GM18861 (cell line): ENCODE data around the gene CBLB.
"Not testable (repeated sequence)": the region's sequence is repeated elsewhere in the genome, so short reads cannot be mapped to it uniquely, and the experiment has no call there.

ENCODE experiments used
- ATAC-seq: cut with Tn5 transposase; IDR thresholded peaks from one replicate; pipeline ENCODE4 v1.9.1; 2021; ENCODE audit not compliant: unreplicated experiment

The CBLB gene

DNA sequence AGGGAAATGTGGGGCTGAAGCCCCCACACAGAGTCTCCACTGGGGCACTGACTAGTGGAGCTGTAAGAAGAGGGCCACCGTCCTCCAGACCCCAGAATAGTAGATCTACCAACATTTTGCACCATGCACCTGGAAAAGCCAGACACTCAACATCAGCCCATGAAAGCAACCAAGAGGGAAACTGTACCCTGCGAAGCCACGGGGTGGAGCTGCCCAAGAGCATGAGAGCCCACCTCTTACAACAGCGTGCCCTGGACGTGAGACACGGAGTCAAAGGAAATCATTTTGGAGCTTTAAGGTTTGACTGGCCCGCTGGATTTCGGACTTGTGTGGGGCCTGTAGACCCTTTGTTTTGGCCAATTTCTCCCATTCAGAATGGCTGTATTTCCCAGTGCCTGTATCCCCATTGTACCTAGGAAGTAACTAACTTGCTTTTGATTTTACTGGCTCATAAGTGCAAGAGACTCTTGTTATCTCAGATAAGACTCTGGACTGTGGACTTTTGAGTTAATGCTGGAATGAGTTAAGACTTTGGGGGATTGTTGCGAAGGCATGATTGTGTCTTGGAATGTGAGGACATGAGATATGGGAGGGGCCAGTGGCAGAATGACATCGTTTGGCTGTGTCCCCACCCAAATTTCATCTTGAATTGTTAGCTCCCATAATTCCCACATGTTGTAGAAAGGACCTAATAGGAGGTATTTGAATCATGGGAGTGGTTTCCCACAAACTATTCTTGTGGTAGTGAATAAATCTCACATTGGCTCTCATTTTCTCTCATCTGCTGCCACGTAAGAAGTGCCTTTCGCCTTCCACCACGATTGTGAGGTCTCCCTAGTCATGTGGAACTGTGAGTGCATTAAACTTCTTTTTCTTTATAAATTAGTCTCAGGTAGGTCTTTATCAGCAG, 105.8 kb downstream of the CBLB start:
- no peak for ATAC-seq

DNA sequence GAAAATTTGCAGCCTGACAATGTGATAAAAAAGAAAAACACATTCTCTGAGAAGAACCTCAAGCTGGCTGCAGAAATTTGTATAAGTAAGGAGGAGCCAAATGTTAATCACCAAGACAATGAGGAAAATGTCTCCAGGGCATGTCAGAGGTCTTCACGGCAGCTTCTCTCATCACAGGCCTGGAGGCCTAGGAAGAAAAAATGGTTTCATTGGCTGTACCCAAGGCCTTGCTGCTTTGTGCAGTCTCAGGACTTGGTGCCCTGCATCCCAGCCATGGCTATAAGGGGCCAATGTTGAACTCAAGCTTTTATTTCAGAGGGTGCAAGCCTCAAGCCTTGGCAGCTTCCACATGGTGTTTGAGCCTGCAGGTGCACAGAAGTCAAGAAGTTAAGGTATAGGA, 106.6 kb downstream of the CBLB start:
- ATAC-seq = not testable (repeated sequence)

DNA sequence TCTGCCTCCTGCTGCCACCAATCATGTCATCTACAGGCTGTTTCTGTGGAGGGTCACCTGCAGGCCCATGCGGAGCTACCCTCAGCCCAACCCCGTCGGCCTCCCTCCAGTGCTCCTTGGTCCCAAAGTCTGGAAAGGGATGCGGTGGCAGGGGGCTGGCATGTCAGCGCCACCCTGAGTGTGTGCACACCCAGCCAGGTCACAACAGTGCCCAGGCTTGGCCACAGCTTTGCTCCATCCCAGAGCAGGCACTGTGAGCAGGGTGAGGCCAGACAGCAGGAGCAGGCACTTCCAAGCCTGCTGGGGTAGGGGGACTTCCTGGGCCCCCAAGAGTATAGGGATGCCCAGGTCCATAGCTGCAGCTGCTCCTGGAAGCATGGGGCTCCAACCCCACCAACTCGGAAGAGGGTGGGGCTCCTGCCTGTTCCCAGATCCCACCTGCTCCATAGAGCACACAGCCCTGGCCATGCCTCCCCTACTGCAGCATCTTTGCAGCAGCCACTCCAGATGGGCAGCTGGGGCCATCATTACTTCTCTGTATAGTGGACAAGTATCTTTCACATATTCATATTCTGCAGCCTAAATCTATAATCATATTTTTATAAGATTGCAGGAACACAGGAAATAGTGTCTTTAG, 109.3 kb downstream of the CBLB start:
- no peak for ATAC-seq

DNA sequence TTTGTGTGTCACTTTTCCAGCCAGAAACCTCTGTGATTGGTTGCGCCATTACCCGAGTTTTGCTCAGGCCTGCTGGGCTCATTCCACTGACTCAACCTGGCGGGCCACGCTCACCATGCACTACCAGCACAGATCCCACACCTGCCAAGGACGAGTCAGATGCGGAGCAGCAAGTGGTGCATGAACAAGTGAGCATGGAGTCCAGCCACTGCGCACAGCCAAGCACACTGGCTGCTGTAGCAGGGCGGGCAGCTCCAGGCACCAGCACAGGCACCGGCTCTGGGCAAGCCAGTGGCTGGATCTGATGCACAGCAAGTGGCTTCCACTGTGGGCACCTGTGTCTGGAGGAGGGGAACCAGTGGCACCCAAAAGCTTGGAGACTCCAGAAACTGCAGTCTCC, 110.4 kb downstream of the CBLB start:
- ATAC-seq = no peak

DNA sequence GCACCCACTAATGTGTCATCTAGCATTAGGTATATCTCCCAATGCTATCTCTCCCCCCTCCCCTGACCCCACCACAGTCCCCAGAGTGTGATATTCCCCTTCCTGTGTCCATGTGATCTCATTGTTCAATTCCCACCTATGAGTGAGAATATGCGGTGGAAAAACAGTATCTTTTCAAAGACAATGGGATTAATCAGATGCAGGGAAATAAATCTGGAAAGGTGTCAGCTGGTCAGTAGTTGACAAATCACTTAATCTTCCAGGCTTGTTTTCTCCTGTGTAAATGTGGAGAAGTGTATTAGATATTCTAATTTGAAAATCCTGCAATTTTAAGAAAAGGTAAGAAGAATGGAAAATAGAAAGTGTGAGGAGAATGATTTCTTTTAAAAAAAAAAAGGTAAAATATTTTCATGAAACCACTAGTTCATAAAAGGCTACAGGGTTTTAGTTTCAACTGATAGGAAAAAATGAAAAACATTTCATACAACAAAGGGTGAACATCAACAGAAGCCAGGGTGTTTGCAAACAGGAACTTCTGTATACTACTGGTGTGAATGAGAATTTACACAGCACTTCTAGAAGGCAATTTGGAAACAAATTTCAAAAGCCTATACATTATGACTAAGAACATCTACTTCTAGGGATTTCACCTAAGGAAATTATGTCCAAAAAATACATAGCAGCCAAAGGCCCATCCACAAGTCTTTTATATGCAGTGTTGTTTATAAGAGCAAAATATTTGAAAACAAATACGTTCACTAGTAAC, 113.5 kb downstream of the CBLB start:
- ATAC-seq = no peak

DNA sequence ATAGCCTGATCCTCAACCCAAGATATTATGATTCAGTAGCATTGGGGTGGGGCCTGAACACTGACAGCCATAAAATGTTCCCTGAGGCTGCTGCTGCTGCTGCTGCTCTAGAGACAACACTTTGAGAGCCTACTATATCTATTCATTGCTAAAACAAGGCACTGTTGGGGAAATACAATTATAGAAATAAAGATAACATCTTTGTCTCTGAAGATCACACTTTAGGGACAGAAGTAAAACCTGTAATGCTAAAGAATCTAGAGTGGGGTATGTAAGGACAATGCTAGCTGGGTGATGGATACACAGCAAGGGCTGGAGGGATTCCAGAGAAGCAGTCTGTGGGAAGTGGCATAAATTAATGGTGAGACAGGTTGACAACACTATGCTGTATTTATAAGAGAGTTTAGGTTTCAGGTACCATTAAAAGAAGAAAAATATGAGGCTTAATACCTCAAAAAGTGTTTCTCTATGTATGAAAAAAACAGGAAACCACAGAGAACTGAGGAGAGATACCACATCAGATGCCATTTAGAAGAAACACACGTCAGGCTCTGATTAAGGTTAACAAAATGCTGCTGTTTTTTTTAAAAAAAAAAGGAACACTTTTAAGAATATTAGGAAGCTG, 115.9 kb downstream of the CBLB start:
- ATAC-seq = peak; percentile 68

DNA sequence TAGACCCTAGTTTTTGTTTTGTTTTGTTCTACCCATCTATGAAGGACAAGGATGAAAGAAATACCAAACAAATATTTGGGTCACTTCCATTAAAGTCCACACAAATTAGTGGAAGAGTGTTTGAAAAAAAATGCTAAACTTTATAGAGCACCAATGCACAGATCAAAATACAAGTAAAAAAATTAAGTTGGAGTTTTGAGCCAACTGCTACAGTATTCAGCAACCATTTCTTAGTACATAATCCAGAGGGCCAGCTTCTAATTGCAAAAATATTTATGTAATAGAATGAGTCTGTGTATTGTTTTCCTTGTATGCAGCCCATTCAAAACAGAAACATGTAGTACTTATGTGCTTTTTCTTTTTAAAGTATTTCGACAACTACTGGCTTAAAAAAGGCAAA, 121.1 kb downstream of the CBLB start:
- ATAC-seq = no peak

DNA sequence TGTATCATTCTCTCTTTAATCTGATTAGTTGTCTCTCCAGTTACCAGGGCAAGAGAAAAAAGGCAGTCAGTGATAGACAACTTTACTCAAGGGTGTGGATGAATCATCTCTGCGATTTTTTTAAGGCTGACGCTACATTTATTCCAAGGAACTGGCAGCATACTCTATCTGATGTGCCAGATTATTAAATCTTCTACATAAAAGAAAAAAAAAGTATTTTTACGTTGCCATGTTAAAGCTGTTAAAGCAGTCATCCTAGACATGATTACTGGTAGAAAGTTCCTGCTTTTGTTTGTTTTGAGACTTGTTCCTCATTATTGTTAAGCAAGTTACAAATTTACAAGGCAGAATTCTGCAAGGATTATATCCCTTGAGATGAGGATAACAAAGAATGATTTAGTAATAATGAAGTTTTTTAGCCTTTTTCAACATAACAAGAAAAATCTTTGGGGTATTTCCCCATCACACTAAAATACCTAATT, 121.7 kb downstream of the CBLB start:
- ATAC-seq = no peak

DNA sequence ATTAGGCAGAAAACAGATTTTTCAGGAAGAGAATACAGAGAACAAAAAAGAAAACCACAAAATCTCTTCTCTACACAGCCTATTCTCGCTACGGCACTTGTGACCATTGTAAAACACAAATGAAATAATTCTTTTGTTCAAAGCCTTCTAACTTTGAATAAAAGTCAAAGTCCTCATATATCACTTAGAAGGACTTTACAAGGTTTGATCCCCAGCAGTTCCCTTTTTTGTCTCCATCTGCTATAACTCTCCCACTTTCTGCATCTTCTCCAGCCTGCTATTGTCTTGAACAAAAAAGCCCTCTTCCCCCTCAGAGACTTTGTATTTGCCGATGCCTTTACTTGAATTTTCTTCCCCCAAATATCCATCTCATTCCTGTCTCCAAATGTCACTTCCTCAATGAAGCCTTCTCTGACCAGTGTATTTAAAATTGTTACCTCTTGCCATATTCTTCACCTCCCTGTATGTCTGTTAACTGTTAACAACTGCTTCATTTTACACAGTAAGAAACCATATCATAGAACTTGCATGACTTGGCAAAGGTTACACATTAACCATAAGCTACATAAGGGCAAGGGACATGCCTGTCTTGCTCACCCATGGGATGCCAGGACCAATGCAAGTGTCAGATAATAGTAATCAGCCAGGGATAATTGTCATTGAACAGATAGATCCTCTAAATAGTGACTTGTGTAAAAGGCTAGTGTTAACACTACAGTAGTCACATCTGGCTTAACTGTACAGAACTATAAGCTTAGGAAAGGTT, 122.4 kb downstream of the CBLB start:
- peak; percentile 98 for ATAC-seq

DNA sequence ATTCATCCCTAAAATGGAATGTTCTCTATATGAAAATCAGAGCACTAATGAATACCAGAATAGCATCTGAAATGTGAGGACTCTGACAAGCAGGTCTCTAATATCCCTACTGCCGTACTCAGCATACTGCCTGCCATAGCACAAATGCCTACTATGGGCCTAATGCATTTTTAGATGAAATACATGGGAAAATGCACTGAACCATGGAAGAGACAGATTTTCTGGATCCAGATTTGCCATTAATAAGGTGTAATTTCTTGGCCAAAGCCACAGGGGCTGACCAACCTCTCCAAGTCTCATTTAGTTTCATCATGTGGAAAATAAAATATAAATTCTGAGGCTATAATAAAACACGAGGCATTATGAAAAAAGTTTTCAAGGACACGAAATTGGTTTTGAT, 123.8 kb downstream of the CBLB start:
- ATAC-seq = no peak

DNA sequence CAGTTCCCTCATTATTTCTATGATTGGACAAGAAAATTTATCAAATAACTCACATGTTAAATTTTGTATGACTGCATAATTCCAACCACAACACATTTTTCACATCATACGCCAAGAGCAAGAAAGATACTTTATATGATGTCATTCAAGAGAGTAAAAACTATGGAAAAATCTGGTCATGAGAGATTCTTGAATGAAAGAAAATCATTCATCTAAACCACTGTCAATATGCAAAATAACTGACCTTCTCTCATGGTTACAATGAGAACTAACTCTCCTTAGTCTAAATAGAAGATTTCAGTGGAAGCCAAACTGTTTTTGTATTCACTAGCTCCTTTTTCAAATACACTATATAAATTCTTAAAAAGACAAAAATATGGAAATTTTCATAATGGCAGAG, 124.6 kb downstream of the CBLB start:
- no peak for ATAC-seq

DNA sequence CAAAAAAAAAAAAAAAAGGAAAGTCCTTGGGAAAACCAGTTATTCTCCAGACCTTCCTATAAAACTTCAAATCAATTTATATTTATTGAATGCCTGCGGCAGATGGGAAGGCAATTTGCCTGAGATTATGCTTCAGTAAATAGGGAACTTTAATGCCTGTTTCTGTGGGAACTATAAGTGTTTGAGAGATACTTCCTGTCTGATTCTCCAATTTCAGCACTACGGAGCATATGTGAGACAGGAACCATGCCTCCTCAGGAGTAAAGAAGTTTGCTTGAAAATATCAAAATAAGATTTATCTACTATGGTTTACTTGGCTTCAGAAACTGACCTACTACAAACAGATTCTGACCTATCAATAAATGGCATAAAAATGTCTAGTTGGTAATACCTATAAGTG, 135.5 kb downstream of the CBLB start:
- ATAC-seq = no peak

DNA sequence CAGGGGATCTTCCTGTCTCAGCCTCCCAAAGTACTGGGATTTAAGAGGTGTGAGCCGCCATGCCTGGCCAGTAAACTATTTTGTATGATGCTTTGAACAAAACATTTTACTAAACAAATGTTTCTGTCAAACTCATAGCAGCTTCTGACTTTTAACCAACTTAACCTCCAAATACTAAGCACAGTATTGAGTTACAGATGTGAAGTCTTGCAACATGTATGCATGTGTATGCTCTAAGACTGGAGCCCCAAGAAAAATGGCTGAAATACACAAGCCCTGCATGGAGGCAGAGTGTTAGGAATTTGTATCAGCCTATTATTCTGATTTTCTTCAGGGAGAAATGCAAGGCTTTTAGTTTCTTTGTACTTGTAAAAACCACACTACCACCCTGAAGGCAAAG, 137.1 kb downstream of the CBLB start:
- no peak for ATAC-seq

DNA sequence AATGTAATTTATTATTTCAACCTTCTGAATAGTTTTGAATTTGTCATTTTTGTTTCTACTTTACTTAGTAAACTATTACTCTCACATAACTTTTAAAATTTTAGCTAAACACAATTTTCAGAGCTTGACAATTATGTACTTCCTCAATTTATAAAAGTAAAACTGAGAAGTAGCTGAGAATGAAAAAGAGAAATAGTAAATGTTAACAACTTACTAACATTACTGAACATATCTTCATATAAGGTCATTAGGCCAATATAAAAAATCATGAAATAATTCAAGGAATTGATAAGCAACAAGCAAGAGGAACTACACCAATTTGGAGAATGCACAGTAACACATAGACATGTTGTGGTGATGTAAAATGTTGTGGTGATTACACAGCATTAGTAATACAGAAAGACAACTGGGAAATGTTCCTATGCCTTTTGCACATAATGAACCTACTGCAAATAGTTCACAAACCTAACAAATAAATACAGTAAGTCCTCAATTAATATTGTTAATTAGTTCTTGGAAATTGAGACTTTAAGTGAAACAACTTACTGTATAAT, 137.9 kb downstream of the CBLB start:
- ATAC-seq = peak; percentile 53

DNA sequence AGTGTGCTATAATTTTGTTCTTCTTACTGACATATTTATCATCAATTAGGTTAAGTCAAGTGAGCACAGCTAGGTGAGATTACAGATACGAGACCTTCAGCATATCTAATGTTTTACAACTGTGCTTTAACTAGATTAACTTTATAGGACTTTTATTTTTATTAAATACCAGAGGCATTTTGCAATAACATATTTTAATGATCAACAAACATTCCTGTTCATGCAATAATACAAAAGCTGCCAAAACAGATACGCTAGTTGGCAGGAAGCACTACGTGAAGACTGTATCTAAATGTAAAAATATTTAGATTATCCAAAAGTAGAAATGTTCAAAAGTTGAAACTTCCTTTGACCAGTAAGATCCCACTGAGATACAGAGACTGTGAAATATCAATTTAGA, 139.1 kb downstream of the CBLB start:
- ATAC-seq = no peak

DNA sequence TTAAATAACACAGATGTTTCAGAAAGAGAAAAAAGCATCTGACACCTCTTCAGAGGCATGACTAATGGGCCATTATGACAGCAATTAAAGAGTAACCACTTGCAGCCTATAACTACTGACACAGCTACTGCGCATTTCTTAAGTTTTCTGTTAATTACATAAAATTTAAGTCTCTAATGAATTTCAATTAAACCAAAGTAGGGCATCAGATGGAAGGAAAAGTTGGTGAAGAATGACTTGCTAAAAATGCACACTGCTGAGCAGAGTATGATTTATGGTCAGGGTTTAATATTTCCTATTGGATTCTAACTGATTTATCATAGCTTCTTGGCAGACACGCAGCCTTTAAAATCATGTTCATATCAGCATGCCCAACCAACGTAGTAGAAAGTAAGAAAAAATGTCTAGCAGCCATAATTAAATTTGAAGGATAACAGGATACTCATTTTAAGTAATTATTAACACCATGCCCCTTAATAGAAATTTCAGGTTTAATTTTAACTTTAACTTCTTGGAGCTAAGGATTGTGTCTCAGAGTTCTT, 140.0 kb downstream of the CBLB start:
- no peak for ATAC-seq

DNA sequence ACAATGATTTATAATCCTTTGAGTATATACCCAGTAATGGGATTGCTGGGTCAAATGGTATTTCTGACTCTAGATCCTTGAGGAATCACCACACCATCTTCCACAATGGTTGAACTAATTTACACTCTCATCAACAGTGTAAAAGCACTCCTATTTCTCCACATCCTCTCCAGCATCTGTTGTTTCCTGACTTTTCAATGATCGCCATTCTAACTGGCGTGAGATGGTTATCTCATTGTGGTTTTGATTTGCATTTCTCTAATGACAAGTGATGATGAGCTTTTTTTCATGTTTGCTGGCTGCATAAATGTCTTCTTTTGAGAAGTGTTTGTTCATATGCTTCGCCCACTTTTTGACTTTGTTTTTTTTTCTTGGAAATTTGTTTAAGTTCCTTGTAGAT, 141.8 kb downstream of the CBLB start:
- ATAC-seq = not testable (repeated sequence)

DNA sequence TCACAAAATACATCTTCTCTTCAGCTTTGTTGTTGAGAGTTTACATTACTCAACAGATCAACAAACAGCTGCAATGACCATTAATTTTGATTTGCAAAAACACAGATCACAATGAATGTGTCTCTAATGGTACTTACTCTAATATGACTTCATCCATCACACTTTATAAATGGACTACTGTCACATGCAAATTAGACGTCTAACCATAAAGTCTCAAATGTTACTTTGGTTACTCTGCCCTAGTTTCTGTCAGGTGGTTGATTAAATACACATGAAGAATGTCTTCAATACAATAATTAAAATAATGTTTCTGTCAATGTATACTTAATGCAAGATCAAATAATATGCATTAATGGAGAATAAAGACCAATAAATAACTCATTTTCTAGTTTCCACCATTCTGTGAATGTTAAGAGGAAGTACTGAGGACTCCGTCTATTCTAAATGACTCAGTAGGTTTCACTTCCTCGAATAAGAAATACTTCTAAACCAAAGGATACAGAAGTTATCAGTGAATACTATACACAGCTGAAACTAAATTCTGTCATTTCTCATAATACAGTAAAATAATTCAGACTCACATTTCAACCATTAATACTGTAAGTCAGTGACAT, 145.8 kb downstream of the CBLB start:
- ATAC-seq = peak; percentile 100

DNA sequence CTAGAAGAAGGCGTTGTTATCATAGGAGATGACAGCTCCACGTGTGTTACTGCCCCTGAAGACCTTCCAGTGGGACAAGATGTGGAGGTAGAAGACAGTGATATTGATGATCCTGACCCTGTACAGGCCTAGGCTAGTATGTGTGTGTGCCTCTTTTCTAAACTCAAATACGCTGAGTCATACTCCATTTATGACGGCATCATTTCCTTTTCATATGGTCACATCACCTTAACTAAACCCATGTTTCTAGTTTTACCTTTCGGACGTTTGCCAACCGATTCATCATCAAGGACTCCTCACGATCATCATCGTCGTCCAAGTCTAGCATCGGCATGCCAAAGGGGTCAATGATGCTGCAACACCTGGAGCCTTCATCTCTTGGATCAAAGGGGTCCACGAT, 149.0 kb downstream of the CBLB start:
- no peak for ATAC-seq
